Measurements from ENCODE around the gene ERICH2. TPM values are rescaled to one million over a fixed set of nuclear protein-coding genes. Genes with fewer than 3 reads are reported as not detected.
"Not testable (repeated sequence)": the region's sequence is repeated elsewhere in the genome, so short reads cannot be mapped to it uniquely, and the experiment has no call there.

ERICH2 gene
- 0.42 TPM in 1 of 2 replicates, not detected in the other for total RNA-seq (2014; rRNA removed; shearing (Covaris generic))

- peak; percentile 72 for DNase-seq (ENCODE audit: low spot score)
These were observed at the start of gene ERICH2 for GRCh38 chr2:170770008-170770605. Gene ERICH2 (plus strand): TSS chr2:170770378. CDS start chr2:170770682, 304 bp downstream.

GRCh38 chr2:170721678-170722077, 48.5 kb upstream of the ERICH2 start:
- no peak for DNase-seq (ENCODE audit: low spot score)

GRCh38 chr2:170722301-170722700, 47.9 kb upstream of the ERICH2 start:
- no peak for DNase-seq (ENCODE audit: low spot score)

- DNase-seq (ENCODE audit: low spot score) = no peak
These were observed 46.7 kb upstream of the ERICH2 start for GRCh38 chr2:170723446-170723958.

GRCh38 chr2:170733798-170734600, 36.2 kb upstream of the ERICH2 start:
- no peak for DNase-seq (ENCODE audit: low spot score)

- DNase-seq (ENCODE audit: low spot score) = not testable (repeated sequence)
These were observed 35.6 kb upstream of the ERICH2 start for GRCh38 chr2:170734601-170735000.

- DNase-seq (ENCODE audit: low spot score) = no peak
These were observed 33.5 kb upstream of the ERICH2 start for GRCh38 chr2:170736628-170737027.

GRCh38 chr2:170737406-170737805, 32.8 kb upstream of the ERICH2 start:
- no peak for DNase-seq (ENCODE audit: low spot score)

- no peak for DNase-seq (ENCODE audit: low spot score)
These were observed 32.4 kb upstream of the ERICH2 start for GRCh38 chr2:170737821-170738220.

- peak; percentile 58 for DNase-seq (ENCODE audit: low spot score)
These were observed 31.1 kb upstream of the ERICH2 start for GRCh38 chr2:170739048-170739447.

- DNase-seq (ENCODE audit: low spot score) = peak; percentile 26
These were observed 30.6 kb upstream of the ERICH2 start for GRCh38 chr2:170739507-170740046.

- DNase-seq (ENCODE audit: low spot score) = no peak
These were observed 29.5 kb upstream of the ERICH2 start for GRCh38 chr2:170740660-170741059.

GRCh38 chr2:170742000-170742399, 28.2 kb upstream of the ERICH2 start:
- DNase-seq (ENCODE audit: low spot score) = no peak

GRCh38 chr2:170742896-170743529, 27.2 kb upstream of the ERICH2 start:
- DNase-seq (ENCODE audit: low spot score) = no peak

- DNase-seq (ENCODE audit: low spot score) = no peak
These were observed 26.5 kb upstream of the ERICH2 start for GRCh38 chr2:170743530-170744239.

GRCh38 chr2:170744248-170745002, 25.8 kb upstream of the ERICH2 start:
- DNase-seq (ENCODE audit: low spot score) = no peak

GRCh38 chr2:170745305-170745704, 24.9 kb upstream of the ERICH2 start:
- DNase-seq (ENCODE audit: low spot score) = no peak

- DNase-seq (ENCODE audit: low spot score) = no peak
These were observed 22.3 kb upstream of the ERICH2 start for GRCh38 chr2:170747921-170748320.

- not testable (repeated sequence) for DNase-seq (ENCODE audit: low spot score)
These were observed 18.6 kb upstream of the ERICH2 start for GRCh38 chr2:170751555-170751954.

- DNase-seq (ENCODE audit: low spot score) = no peak
These were observed 8.6 kb upstream of the ERICH2 start for GRCh38 chr2:170761572-170761971.

- no peak for DNase-seq (ENCODE audit: low spot score)
These were observed 7.4 kb upstream of the ERICH2 start for GRCh38 chr2:170762760-170763159.
